ENCODE data around the gene FHOD3.

The FHOD3 gene

GRCh38 chr18:36477776-36478175 is 180.3 kb downstream of the FHOD3 start:
- no peak for DNase-seq (ENCODE audit: insufficient read length, low spot score)
- FAIRE-seq, result no peak
- no peak for TF ChIP-seq CTCF (IDR thresholded peaks at IDR 0.05; ENCODE audit: insufficient read depth, missing control alignments)

- no peak for FAIRE-seq
- DNase-seq (ENCODE audit: insufficient read length, low spot score), result no peak
- TF ChIP-seq CTCF (IDR thresholded peaks at IDR 0.05; ENCODE audit: insufficient read depth, missing control alignments), result no peak
These were observed 183.7 kb downstream of the FHOD3 start for GRCh38 chr18:36481201-36481657.

GRCh38 chr18:36481935-36482334 is 184.4 kb downstream of the FHOD3 start:
- TF ChIP-seq CTCF (IDR thresholded peaks at IDR 0.05; ENCODE audit: insufficient read depth, missing control alignments), result no peak
- FAIRE-seq, result peak; percentile 61
- DNase-seq (ENCODE audit: insufficient read length, low spot score), result no peak

GRCh38 chr18:36484591-36484990 is 187.1 kb downstream of the FHOD3 start:
- TF ChIP-seq CTCF (IDR thresholded peaks at IDR 0.05; ENCODE audit: insufficient read depth, missing control alignments), result no peak
- DNase-seq (ENCODE audit: insufficient read length, low spot score) (no peak), FAIRE-seq (no peak)

- TF ChIP-seq CTCF (IDR thresholded peaks at IDR 0.05; ENCODE audit: insufficient read depth, missing control alignments), result no peak
- DNase-seq (ENCODE audit: insufficient read length, low spot score), result no peak
- FAIRE-seq, result no peak
These were observed 188.3 kb downstream of the FHOD3 start for GRCh38 chr18:36485772-36486171.

GRCh38 chr18:36488131-36488530 is 190.6 kb downstream of the FHOD3 start:
- TF ChIP-seq CTCF (IDR thresholded peaks at IDR 0.05; ENCODE audit: insufficient read depth, missing control alignments), result no peak
- DNase-seq (ENCODE audit: insufficient read length, low spot score), result no peak
- no peak for FAIRE-seq

GRCh38 chr18:36490897-36491296 is 193.4 kb downstream of the FHOD3 start:
- TF ChIP-seq CTCF (IDR thresholded peaks at IDR 0.05; ENCODE audit: insufficient read depth, missing control alignments), result no peak
- FAIRE-seq, result no peak

More at GRCh38 chr18:36490897-36491296, 193.4 kb downstream of the FHOD3 start:
- DNase-seq (ENCODE audit: insufficient read length, low spot score), result no peak
